Measurements from ENCODE around the gene TGFBR2. TPM values are rescaled to one million over a fixed set of nuclear protein-coding genes. Genes with fewer than 3 reads are reported as not detected.

Gene TGFBR2
- total RNA-seq, result 100 to 1,000 TPM; 205 to 281 (median 243) TPM

GRCh38 chr3:30606301-30607031 is at the start of gene TGFBR2:
Gene TGFBR2 (plus strand): TSS chr3:30606601. CDS start chr3:30606884, 283 bp downstream.
- TF ChIP-seq POLR2AphosphoS5 (IDR thresholded peaks at IDR 0.05) (peak; percentile 85 to 93 (median 86)), POLR2A (IDR thresholded peaks at IDR 0.05) (peak; percentile 41)
- TF ChIP-seq, protein P1, sequence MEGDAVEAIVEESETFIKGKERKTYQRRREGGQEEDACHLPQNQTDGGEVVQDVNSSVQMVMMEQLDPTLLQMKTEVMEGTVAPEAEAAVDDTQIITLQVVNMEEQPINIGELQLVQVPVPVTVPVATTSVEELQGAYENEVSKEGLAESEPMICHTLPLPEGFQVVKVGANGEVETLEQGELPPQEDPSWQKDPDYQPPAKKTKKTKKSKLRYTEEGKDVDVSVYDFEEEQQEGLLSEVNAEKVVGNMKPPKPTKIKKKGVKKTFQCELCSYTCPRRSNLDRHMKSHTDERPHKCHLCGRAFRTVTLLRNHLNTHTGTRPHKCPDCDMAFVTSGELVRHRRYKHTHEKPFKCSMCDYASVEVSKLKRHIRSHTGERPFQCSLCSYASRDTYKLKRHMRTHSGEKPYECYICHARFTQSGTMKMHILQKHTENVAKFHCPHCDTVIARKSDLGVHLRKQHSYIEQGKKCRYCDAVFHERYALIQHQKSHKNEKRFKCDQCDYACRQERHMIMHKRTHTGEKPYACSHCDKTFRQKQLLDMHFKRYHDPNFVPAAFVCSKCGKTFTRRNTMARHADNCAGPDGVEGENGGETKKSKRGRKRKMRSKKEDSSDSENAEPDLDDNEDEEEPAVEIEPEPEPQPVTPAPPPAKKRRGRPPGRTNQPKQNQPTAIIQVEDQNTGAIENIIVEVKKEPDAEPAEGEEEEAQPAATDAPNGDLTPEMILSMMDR (IDR thresholded peaks at IDR 0.05), result peak in 1 of 3 donors; percentile 57
- no peaks in the 10 kb centered on the region for H3K9me3 ChIP-seq
- intact Hi-C loops (cut with DNase I; ENCODE audit: low total_unique reads), result no loop called here
- H3K4me1 ChIP-seq, result peaks cover 0 to 6% of the 10 kb centered on the region in 2 donors
- peak; percentile 86 to 91 for DNase-seq (ENCODE audit: low spot score in 2 of 2)
- no peaks in the 10 kb centered on the region for H3K27me3 ChIP-seq
- H3K27ac ChIP-seq, result peak within 1 kb of the TSS; percentile 99
- H3K4me3 ChIP-seq, result peak within 1 kb of the TSS; percentile 93 to 100 (median 99)
- no peaks in the 10 kb centered on the region for H3K36me3 ChIP-seq

GRCh38 chr3:30557746-30558303 is 48.6 kb upstream of the TGFBR2 start:
- Histone ChIP-seq H3K27me3 (no peaks in the 10 kb centered on the region), H3K9me3 (no peaks in the 10 kb centered on the region), H3K4me3 (no peak overlapping the region), H3K36me3 (no peaks in the 10 kb centered on the region), H3K27ac (no peak overlapping the region), H3K4me1 (no peaks in the 10 kb centered on the region)
- no peak for TF ChIP-seq POLR2A (IDR thresholded peaks at IDR 0.05)
- TF ChIP-seq, protein P1 (IDR thresholded peaks at IDR 0.05), result no peak
- no peak for TF ChIP-seq POLR2AphosphoS5 (IDR thresholded peaks at IDR 0.05)
- no peak for DNase-seq (ENCODE audit: low spot score in 2 of 2)
- intact Hi-C loops (cut with DNase I; ENCODE audit: low total_unique reads), result no loop called here

DNA sequence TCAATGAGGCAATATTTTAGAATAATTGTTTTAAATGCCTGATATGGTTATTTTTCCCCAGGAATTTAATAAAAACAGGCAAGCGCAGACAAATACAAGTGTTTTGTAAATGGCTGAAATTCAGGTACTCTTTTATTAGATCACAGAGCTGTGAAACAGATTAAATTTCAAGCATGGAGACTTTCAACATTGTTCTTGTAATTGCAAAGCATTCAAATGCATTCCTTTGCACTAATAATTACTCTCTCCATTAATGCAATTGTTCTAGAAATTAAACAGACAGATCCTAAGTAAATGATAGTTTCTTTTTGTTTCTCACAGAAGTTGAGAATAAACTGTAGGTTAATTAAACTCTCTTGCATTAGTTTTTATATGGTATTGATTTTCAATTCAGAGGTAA is 42.4 kb upstream of the TGFBR2 start:
- intact Hi-C loops (cut with DNase I; ENCODE audit: low total_unique reads), result no loop called here
- H3K36me3 ChIP-seq, result no peaks in the 10 kb centered on the region
- no peak overlapping the region for H3K4me3 ChIP-seq
- H3K27me3 ChIP-seq, result no peaks in the 10 kb centered on the region
- H3K27ac ChIP-seq, result no peak overlapping the region
- H3K4me1 ChIP-seq, result no peaks in the 10 kb centered on the region
- TF ChIP-seq POLR2AphosphoS5 (IDR thresholded peaks at IDR 0.05), result no peak
- no peak for TF ChIP-seq POLR2A (IDR thresholded peaks at IDR 0.05)
- TF ChIP-seq, protein P1 (IDR thresholded peaks at IDR 0.05), result no peak
- no peaks in the 10 kb centered on the region for H3K9me3 ChIP-seq
- no peak for DNase-seq (ENCODE audit: low spot score in 2 of 2)

- Histone ChIP-seq H3K27me3 (no peaks in the 10 kb centered on the region), H3K4me1 (no peaks in the 10 kb centered on the region), H3K36me3 (no peaks in the 10 kb centered on the region), H3K27ac (no peak overlapping the region), H3K4me3 (no peak overlapping the region), H3K9me3 (no peaks in the 10 kb centered on the region)
- intact Hi-C loops (cut with DNase I; ENCODE audit: low total_unique reads), result no loop called here
- TF ChIP-seq, protein P1 (IDR thresholded peaks at IDR 0.05), result no peak
- no peak for TF ChIP-seq POLR2AphosphoS5 (IDR thresholded peaks at IDR 0.05)
- TF ChIP-seq POLR2A (IDR thresholded peaks at IDR 0.05), result no peak
- no peak for DNase-seq (ENCODE audit: low spot score in 2 of 2)
Observed at GRCh38 chr3:30567139-30567753, 39.2 kb upstream of the TGFBR2 start.

DNA sequence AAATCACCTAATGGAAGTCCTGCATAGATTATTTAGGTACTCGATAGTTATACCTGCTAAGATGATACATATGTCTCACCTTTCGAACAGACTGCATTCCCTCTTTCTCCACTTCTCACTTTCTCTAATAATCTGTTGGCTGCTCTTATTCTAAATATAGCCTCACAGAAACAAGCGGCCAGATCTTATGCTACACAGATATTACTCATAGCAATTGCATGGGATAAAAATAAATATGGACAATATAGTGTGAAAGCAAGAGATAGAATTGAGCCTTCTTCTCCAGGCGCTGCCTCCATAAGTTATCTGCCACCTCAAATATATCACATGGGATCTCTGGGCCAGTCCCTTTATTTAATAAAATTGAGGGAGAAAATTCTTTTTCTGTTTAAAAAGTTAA is 29.5 kb upstream of the TGFBR2 start:
- no peak for DNase-seq (ENCODE audit: low spot score in 2 of 2)
- no peak overlapping the region for H3K4me3 ChIP-seq
- TF ChIP-seq POLR2AphosphoS5 (IDR thresholded peaks at IDR 0.05) (no peak), POLR2A (IDR thresholded peaks at IDR 0.05) (no peak)
- TF ChIP-seq, protein P1 (IDR thresholded peaks at IDR 0.05), result no peak

More for the DNA sequence above, 29.5 kb upstream of the TGFBR2 start:
- intact Hi-C loops (cut with DNase I; ENCODE audit: low total_unique reads), result no loop called here
- no peaks in the 10 kb centered on the region for H3K27me3 ChIP-seq
- H3K4me1 ChIP-seq, result no peaks in the 10 kb centered on the region
- H3K36me3 ChIP-seq, result no peaks in the 10 kb centered on the region
- no peaks in the 10 kb centered on the region for H3K9me3 ChIP-seq
- no peak overlapping the region for H3K27ac ChIP-seq
